GM12892 (cell line): ENCODE data around the gene PIK3R5.

Experiments used
- POLR2A ChIP-seq: IDR thresholded peaks from 2 replicates; pipeline ENCODE4 v1.6.1; 2011; ENCODE audit warnings: low read depth, low read length, control low read depth
- POLR2AphosphoS5 ChIP-seq: IDR thresholded peaks from 2 replicates; pipeline ENCODE4 v1.6.1; 2011; ENCODE audit warnings: low read depth, low read length, control low read depth
- TAF1 ChIP-seq: IDR thresholded peaks from 2 replicates; pipeline ENCODE4 v1.6.1; 2011; ENCODE audit warnings: low read depth, mild to moderate bottlenecking, control low read depth, low read length, borderline replicate concordance

DNA sequence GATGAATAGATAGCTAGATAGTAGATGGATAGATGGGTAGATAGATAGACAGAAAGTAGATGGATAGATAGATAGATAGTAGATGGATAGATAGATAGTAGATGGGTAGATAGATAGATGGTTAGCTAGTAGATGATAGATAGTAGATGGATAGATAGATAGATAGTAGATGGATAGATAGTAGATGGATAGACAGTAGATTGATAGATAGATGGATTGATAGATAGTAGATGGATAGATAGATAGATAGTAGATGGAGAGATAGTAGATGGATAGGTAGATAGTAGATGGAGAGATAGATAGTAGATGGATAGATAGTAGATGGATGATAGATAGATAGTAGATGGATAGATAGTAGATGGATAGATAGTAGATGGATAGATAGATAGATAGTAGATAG lies 40.4 kb downstream of the PIK3R5 start:
- TF ChIP-seq POLR2AphosphoS5 (no peak), POLR2A (no peak), TAF1 (no peak)
